Nephron progenitor cell (in vitro differentiated cells): ENCODE results near the gene WWOX.

Experiments
- DNase-seq: peaks from one replicate; pipeline ENCODE4 v3.0.0; 2021
- H3K27ac Mint-ChIP-seq: 2 replicates; pipeline ENCODE4 v1.8.0; 2021; ENCODE audit warnings: mild to moderate bottlenecking, moderate library complexity, mixed read lengths
- H3K27me3 Mint-ChIP-seq: 2 replicates; pipeline ENCODE4 v1.8.0; 2021; ENCODE audit warnings: mild to moderate bottlenecking, low read depth, mixed read lengths; ENCODE audit not compliant: poor library complexity
- H3K36me3 Mint-ChIP-seq: 2 replicates; pipeline ENCODE4 v1.8.0; 2021; ENCODE audit warnings: low read depth, mixed read lengths
- H3K4me1 Mint-ChIP-seq: 2 replicates; pipeline ENCODE4 v1.8.0; 2021; ENCODE audit warnings: mixed read lengths
- H3K4me3 Mint-ChIP-seq: 2 replicates; pipeline ENCODE4 v1.8.0; 2021; ENCODE audit warnings: mild to moderate bottlenecking, moderate library complexity, mixed read lengths
- H3K9me3 Mint-ChIP-seq: 2 replicates; pipeline ENCODE4 v1.8.0; 2021; ENCODE audit warnings: mild to moderate bottlenecking, moderate library complexity, mixed read lengths
- TF ChIP-seq, protein P1 (sequence below): fragments of 200-600 bp; sonication (generic); IDR thresholded peaks from 2 replicates; pipeline ENCODE4 v1.5.0; 2021; ENCODE audit warnings: antibody characterized with exemption

WWOX gene

DNA sequence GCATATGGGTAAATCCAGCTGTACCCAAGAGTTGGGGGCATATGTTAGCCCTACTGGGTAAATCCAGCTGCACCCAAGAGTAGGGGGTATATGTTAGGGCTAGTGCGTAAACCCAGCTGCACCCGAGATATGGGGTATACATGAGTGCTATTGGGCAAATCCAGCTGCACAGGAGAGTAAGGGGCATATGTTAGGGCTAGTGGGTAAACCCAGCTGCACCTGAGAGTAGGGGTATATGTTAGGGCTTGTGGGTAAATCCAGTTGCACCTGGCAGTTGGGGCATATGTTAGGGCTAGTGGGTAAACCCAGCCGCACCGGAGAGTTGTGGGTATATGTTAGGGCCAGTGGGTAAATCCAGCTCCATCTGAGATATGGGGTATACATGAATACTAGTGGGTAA is 80.9 kb downstream of the WWOX start:
- DNase-seq = no peak
- H3K4me1 Mint-ChIP-seq = peaks cover 58% of the 10 kb centered on the region

DNA sequence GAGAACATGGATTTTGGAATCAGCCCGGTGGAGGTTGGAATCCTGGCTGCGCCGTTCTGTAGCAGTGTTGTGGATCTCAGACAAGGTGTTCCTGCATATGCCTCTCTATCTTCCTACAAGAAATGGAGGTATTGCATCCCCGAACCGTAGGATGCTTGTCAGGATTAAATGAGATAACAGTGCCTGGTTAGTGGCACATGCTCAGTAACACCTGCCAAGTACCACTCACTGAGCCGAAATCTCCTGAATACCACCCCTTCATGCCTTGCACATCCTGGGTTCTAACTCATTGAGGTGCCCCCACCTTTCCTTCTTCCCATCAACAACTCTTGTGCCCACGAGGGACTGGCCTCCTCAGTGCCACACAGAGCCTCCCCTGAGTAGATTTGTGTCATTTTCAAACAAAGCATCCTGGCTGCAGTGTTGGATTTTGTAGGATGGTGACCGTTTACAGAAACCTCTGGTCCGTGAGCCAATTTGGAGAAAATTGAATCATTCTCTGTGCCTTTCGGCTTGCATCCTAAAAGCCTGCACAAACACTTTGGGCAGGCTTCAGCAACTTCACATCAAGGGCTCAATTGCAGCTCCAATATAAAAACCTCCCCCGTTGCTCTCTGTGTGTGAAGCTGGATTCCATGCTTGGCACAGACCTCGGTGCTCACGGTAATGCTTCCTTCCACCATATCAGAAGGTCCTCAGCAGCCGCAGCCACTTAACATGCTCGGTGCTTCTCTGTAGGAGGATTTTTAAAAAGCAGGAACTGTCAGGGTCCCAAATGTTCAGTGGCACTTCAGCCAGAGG is 84.2 kb downstream of the WWOX start:
- Mint-ChIP-seq H3K27me3 (peaks cover 3% of the 10 kb centered on the region), H3K4me3 (no peak overlapping the region), H3K36me3 (no peaks in the 10 kb centered on the region), H3K9me3 (no peaks in the 10 kb centered on the region), H3K4me1 (peaks cover 35% of the 10 kb centered on the region), H3K27ac (peak overlapping the region; percentile 43)
- DNase-seq = no peak
- TF ChIP-seq, protein P1, sequence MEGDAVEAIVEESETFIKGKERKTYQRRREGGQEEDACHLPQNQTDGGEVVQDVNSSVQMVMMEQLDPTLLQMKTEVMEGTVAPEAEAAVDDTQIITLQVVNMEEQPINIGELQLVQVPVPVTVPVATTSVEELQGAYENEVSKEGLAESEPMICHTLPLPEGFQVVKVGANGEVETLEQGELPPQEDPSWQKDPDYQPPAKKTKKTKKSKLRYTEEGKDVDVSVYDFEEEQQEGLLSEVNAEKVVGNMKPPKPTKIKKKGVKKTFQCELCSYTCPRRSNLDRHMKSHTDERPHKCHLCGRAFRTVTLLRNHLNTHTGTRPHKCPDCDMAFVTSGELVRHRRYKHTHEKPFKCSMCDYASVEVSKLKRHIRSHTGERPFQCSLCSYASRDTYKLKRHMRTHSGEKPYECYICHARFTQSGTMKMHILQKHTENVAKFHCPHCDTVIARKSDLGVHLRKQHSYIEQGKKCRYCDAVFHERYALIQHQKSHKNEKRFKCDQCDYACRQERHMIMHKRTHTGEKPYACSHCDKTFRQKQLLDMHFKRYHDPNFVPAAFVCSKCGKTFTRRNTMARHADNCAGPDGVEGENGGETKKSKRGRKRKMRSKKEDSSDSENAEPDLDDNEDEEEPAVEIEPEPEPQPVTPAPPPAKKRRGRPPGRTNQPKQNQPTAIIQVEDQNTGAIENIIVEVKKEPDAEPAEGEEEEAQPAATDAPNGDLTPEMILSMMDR = no peak

More for the DNA sequence above, 80.9 kb downstream of the WWOX start:
- H3K27ac Mint-ChIP-seq = peak overlapping the region; percentile 7
- H3K36me3 Mint-ChIP-seq = peaks cover 8% of the 10 kb centered on the region
- TF ChIP-seq, protein P1 = no peak
- H3K4me3 Mint-ChIP-seq = no peak overlapping the region
- H3K9me3 Mint-ChIP-seq = peaks cover 6% of the 10 kb centered on the region
- peaks cover 3% of the 10 kb centered on the region for H3K27me3 Mint-ChIP-seq

DNA sequence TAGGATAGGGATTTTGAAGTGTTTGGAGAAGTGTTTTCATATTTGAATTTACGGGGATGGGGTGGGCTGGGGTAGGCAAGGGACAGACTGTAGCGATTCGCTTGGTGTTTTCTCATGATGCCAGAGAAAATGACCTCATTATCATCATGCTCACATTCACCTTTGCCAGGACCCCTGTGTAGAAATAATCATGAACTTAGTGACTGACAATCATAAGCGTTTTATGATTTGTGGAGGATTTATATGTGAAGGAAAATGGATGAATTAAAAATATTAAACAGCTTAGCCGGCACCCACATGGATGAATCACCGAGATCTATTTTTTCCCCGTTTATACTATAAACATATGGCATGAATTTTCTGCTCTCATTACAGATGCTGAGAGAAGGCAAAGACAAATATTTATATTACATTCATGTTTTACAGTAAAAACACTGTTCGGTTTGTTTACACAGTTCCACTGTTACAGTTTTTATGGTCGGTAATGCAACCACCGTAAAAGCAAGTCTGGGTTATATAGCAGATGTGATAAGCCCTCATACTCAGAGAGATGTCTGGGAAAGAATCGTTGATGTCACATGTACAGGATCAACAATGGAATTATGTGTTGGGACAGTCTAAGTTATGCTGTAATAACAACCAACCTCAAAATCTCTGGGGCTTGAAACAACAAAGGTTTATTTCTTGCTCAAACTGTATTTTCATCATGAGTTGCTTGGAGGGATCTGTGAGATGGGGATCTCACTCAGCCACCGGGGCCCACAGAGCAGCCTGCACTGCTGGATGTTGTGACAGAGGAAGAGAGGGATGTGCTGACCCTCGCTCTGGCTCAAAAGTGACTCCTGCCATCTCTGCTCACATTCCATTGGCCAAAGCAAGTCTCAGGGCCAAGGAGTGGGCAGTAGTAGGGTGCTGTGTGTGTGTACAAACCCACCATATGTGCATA is 85.1 kb downstream of the WWOX start:
- peak overlapping the region; percentile 43 for H3K27ac Mint-ChIP-seq
- H3K9me3 Mint-ChIP-seq = no peaks in the 10 kb centered on the region
- no peaks in the 10 kb centered on the region for H3K36me3 Mint-ChIP-seq
- H3K4me1 Mint-ChIP-seq = peaks cover 34% of the 10 kb centered on the region
- peaks cover 3% of the 10 kb centered on the region for H3K27me3 Mint-ChIP-seq
- TF ChIP-seq, protein P1 = no peak
- H3K4me3 Mint-ChIP-seq = no peak overlapping the region
- DNase-seq = no peak

DNA sequence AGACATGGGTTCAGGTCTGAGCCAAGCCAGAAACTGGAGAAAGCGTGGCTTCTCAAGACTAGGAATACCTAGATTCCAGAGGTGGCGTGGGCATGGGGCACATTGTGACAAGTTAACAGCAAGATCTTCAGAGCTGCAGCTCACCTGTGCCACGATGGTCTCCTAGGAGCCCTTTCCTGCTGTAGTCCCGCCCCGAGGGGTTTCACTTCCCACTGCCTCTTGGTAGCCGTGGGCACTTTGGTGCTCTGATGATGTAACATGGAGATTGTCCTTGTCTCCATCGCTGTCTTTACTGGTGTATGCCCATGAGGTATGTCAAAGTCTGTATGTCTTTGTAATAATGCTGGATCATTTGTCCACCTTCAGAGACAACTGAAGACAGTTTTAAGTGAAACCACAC is 89.7 kb downstream of the WWOX start:
- Mint-ChIP-seq H3K27ac (no peak overlapping the region), H3K36me3 (peaks cover 16% of the 10 kb centered on the region), H3K4me3 (no peak overlapping the region), H3K4me1 (peaks cover 13% of the 10 kb centered on the region), H3K27me3 (no peaks in the 10 kb centered on the region), H3K9me3 (peaks cover 8% of the 10 kb centered on the region)
- DNase-seq = no peak
- TF ChIP-seq, protein P1 = no peak

DNA sequence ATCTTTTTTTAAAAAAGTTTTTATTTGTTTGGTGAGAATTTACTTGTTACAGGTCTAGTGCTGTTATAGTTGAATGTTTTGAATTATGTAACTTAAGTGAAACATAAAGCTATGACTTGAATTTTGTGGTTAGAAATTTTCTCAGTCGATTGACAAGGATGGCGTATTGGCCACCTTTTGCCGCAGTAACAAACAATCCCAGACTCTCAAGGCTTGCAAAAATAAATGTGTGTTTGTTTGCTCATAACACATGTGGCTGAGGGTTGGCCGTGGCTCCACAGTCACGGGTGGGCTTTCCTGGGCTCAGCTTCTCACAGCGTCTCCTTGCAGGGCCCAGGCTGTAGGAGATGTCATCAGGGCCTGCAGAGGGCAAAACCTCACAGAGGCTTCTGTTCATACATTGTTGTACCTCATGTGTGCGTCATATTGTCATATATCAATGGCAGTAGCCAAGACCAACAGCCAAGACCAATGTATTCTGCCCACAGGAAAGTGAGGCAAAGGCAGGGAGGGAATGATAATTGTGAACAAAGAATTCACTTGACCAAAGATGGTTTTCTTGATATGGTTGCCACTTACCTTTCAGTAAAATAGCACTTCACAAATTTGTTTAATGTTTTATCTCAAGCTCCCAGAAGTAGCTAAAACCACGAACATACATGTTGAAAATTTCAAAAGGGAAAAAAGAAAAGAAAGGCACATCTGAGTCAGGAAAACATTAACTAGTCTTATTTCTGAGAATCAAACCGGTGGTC is 93.5 kb downstream of the WWOX start:
- Mint-ChIP-seq H3K27ac (no peak overlapping the region), H3K27me3 (peaks cover 2% of the 10 kb centered on the region), H3K9me3 (peaks cover 8% of the 10 kb centered on the region), H3K36me3 (peaks cover 21% of the 10 kb centered on the region), H3K4me1 (no peaks in the 10 kb centered on the region), H3K4me3 (no peak overlapping the region)
- TF ChIP-seq, protein P1 = no peak
- DNase-seq = no peak
